D721Med (cell line): Measurements from ENCODE around the gene MNX1.

Experiments
- DNase-seq: peaks from one replicate; pipeline ENCODE4 v3.0.0; 2011; ENCODE audit warnings: low spot score; ENCODE audit not compliant: insufficient read length
- FAIRE-seq: peaks from 2 replicates; lab custom pipeline; 2011; peaks lifted over from hg19 to GRCh38; lab: Jason Lieb, UNC
- CTCF ChIP-seq: IDR thresholded peaks from 2 replicates; pipeline ENCODE4 v1.5.1; 2012; ENCODE audit warnings: mild to moderate bottlenecking, control low read depth; ENCODE audit not compliant: insufficient read depth; ENCODE audit errors: missing control alignments

Gene MNX1

GRCh38 chr7:156989766-156990535 is 20.5 kb downstream of the MNX1 start:
- no peak for FAIRE-seq
- no peak for DNase-seq
- no peak for TF ChIP-seq CTCF

- TF ChIP-seq CTCF, result no peak
- DNase-seq (no peak), FAIRE-seq (no peak)
Measured at GRCh38 chr7:156988343-156989185, 21.9 kb downstream of the MNX1 start.

GRCh38 chr7:156986378-156986777 is 24.1 kb downstream of the MNX1 start:
- no peak for FAIRE-seq
- no peak for DNase-seq
- TF ChIP-seq CTCF, result no peak

GRCh38 chr7:156985101-156985992 is 25.1 kb downstream of the MNX1 start:
- FAIRE-seq (no peak), DNase-seq (no peak)
- TF ChIP-seq CTCF, result no peak

- DNase-seq, result no peak
- no peak for FAIRE-seq
- no peak for TF ChIP-seq CTCF
Measured at GRCh38 chr7:156984174-156984891, 26.1 kb downstream of the MNX1 start.

- no peak for TF ChIP-seq CTCF
- FAIRE-seq, result no peak
- no peak for DNase-seq
Measured at GRCh38 chr7:156979711-156980110, 30.8 kb downstream of the MNX1 start.
